Vagina (tissue), 2 donors: ENCODE results near the gene ADAM23. TPM values are rescaled to one million over a fixed set of nuclear protein-coding genes. Genes with fewer than 3 reads are reported as not detected.

ENCODE experiments used
- DNase-seq, 2 donors: peaks; one replicate each; pipeline ENCODE4 v3.0.0-alpha.2; 2017; ENCODE audit errors: extremely low spot score in 2 of 2
- H3K27ac ChIP-seq: fragments of 200-600 bp; sonication (generic); one replicate; pipeline ENCODE4 v1.5.1; 2019
- H3K27me3 ChIP-seq: fragments of 200-600 bp; sonication (generic); one replicate; pipeline ENCODE4 v1.5.1; 2019
- H3K36me3 ChIP-seq, 2 donors: fragments of 200-600 bp; sonication (generic); one replicate each; pipeline ENCODE4 v1.5.1; 2017 to 2019
- H3K4me1 ChIP-seq: fragments of 200-600 bp; sonication (generic); one replicate; pipeline ENCODE4 v1.5.1; 2019
- H3K4me3 ChIP-seq, 2 donors: fragments of 200-600 bp; sonication (generic); 1 replicate in 1 of 2; 2 replicates in 1 of 2; pipeline ENCODE4 v1.5.1; 2016 to 2019
- H3K9me3 ChIP-seq: fragments of 200-600 bp; sonication (generic); one replicate; pipeline ENCODE4 v1.5.1; 2019
- POLR2A ChIP-seq, 2 donors: fragments of 450-650 bp; IDR thresholded peaks; one replicate each; pipeline ENCODE4 v1.6.1; 2017; ENCODE audit warnings: antibody characterized with exemption in 2 of 2, mild to moderate bottlenecking in 2 of 2, moderate library complexity in 2 of 2
- POLR2AphosphoS5 ChIP-seq, 2 donors: sonication (generic); formaldehyde crosslinking; IDR thresholded peaks; one replicate each; pipeline ENCODE4 v1.9.0; 2017; ENCODE audit warnings: antibody characterized with exemption in 2 of 2, mild to moderate bottlenecking in 2 of 2, low read depth in 1 of 2; ENCODE audit not compliant: insufficient read depth in 1 of 2
- intact Hi-C: fragments of 100-400 bp; cut with DNase I; formaldehyde crosslinking; loops from one replicate; pipeline ENCODE4 v1.15.1; 2023
- total RNA-seq: library from RNA; depleted of rRNA; stranded (reverse); fragments of >200 nt; gene quantifications from one replicate; pipeline ENCODE4 v1.2.3, GENCODE V29; 2016
- TF ChIP-seq, protein P1 (sequence below), 3 experiments: fragments of 450-650 bp in 2 of 3; fragments of 200-600 bp in 1 of 3; sonication (generic) in 1 of 3; IDR thresholded peaks; one replicate each; pipeline ENCODE4 v1.5.1; 2017 to 2019; ENCODE audit warnings: antibody characterized with exemption in 3 of 3, mild to moderate bottlenecking in 2 of 3, moderate library complexity in 2 of 3

The ADAM23 gene
- total RNA-seq, 1 donor from 2014 or later, result 5.2 TPM

DNA sequence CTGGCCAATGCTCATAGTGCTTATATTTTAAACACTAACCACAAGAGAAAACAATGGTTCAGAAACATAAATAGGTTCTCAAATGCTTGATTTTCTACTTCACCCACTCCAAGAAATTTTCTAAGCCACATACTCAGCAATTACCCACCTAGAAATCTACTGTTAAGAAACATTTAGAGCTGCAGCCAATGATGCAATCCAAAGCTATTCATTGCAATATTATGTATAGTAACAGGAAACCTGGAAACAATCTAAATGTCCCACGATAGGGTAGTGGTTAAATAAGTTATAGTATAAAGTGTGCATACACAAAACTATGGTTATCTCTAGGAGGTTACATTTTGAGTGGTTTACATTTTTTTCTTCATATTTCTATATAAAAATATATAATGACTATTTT, 204.7 kb downstream of the ADAM23 start:
- H3K4me3 ChIP-seq, result no peak overlapping the region
- no peak for DNase-seq
- intact Hi-C loops, result no loop called here
- H3K36me3 ChIP-seq, result no peaks in the 10 kb centered on the region
- no peaks in the 10 kb centered on the region for H3K9me3 ChIP-seq
- no peak overlapping the region for H3K27ac ChIP-seq
- TF ChIP-seq POLR2AphosphoS5 (IDR thresholded peaks at IDR 0.05; ENCODE audit: insufficient read depth in 1 of 2, low read depth in 1 of 2) (no peak), POLR2A (IDR thresholded peaks at IDR 0.05) (no peak)
- TF ChIP-seq, protein P1, sequence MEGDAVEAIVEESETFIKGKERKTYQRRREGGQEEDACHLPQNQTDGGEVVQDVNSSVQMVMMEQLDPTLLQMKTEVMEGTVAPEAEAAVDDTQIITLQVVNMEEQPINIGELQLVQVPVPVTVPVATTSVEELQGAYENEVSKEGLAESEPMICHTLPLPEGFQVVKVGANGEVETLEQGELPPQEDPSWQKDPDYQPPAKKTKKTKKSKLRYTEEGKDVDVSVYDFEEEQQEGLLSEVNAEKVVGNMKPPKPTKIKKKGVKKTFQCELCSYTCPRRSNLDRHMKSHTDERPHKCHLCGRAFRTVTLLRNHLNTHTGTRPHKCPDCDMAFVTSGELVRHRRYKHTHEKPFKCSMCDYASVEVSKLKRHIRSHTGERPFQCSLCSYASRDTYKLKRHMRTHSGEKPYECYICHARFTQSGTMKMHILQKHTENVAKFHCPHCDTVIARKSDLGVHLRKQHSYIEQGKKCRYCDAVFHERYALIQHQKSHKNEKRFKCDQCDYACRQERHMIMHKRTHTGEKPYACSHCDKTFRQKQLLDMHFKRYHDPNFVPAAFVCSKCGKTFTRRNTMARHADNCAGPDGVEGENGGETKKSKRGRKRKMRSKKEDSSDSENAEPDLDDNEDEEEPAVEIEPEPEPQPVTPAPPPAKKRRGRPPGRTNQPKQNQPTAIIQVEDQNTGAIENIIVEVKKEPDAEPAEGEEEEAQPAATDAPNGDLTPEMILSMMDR (IDR thresholded peaks at IDR 0.05), result no peak
- no peaks in the 10 kb centered on the region for H3K4me1 ChIP-seq
- H3K27me3 ChIP-seq, result no peaks in the 10 kb centered on the region

DNA sequence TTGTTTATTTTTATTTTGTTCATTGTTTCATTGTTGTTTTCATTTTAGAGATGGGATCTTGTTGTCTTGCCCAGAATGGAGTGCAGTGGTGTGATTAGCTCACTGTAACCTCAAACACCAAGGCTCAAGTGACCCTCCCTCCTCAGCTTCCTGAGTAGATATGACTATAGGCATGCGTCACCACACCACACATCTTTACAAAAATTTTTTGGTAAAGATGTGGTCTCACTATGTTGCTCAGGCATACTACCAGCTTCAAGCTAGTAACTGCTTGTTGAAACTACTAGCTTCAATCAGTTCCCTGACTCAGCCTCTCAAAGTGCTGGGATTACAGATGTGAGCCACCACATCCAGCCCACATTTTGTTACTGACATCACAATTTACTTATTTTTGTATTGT, 213.8 kb downstream of the ADAM23 start:
- Histone ChIP-seq H3K36me3 (no peaks in the 10 kb centered on the region), H3K27ac (no peak overlapping the region), H3K4me1 (no peaks in the 10 kb centered on the region), H3K4me3 (no peak overlapping the region), H3K9me3 (no peaks in the 10 kb centered on the region), H3K27me3 (no peaks in the 10 kb centered on the region)
- TF ChIP-seq POLR2A (IDR thresholded peaks at IDR 0.05), result no peak
- TF ChIP-seq, protein P1 (IDR thresholded peaks at IDR 0.05), result no peak
- no peak for TF ChIP-seq POLR2AphosphoS5 (IDR thresholded peaks at IDR 0.05; ENCODE audit: insufficient read depth in 1 of 2, low read depth in 1 of 2)
- no peak for DNase-seq
- intact Hi-C loops, result no loop called here

DNA sequence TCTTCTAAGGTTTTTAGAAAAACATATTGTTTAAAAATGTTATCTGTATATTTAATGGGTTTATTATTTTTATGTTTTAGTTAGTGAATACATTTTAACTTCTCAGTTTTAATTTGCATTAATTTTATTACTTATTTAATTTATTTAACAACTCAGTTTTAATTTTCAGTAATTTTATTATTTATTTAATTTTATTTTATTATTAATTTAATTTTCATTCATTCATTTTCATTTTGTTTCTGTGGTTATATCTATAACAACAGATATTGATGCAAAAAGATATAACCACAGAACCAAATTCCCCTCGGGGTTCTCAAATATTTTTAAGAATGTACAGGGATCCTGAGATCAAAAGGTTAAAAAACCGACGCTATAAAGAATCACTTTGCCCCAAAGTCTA, 221.9 kb downstream of the ADAM23 start:
- TF ChIP-seq POLR2A (IDR thresholded peaks at IDR 0.05), result no peak
- intact Hi-C loops, result no loop called here
- DNase-seq, result no peak
- H3K4me1 ChIP-seq, result no peaks in the 10 kb centered on the region
- H3K27ac ChIP-seq, result no peak overlapping the region
- no peaks in the 10 kb centered on the region for H3K9me3 ChIP-seq
- no peak overlapping the region for H3K4me3 ChIP-seq
- no peaks in the 10 kb centered on the region for H3K27me3 ChIP-seq
- H3K36me3 ChIP-seq, result no peaks in the 10 kb centered on the region

Other genes with a start within 250 kb of the ADAM23 start
- gene ZDBF2, start 168.9 kb upstream of the ADAM23 start, total RNA-seq, result 13.0 TPM
- not detected for gene FAM237A, start 199.0 kb downstream of the ADAM23 start, total RNA-seq